ENCODE results near the gene MAPK8IP2. TPM values are rescaled to one million over a fixed set of nuclear protein-coding genes. Genes with fewer than 3 reads are reported as not detected.

MAPK8IP2 gene
- total RNA-seq, 1 experiment from 2014 or later = 0.79 TPM

DNA sequence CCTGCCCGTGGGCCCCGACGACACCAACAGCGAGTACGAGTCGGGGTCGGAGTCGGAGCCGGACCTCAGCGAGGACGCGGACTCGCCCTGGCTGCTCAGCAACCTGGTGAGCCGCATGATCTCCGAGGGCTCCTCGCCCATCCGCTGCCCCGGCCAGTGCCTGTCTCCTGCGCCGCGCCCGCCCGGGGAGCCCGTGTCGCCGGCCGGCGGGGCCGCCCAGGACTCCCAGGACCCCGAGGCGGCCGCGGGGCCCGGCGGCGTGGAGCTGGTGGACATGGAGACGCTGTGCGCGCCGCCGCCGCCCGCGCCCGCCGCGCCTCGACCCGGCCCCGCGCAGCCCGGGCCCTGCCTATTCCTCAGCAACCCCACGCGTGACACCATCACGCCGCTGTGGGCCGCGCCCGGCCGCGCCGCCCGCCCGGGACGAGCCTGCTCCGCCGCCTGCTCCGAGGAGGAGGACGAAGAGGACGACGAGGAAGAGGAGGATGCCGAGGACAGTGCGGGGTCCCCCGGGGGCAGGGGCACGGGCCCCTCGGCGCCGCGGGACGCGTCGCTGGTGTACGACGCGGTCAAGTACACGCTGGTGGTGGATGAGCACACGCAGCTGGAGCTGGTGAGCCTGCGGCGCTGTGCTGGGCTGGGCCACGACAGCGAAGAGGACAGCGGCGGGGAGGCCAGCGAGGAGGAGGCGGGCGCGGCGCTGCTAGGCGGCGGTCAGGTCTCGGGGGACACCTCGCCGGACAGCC lies 3.8 kb downstream of the MAPK8IP2 start:
- H3K4me3 ChIP-seq = no peak overlapping the region
- H3K79me2 ChIP-seq (ENCODE audit: low read depth) = no peaks in the 10 kb centered on the region
- H3K9me2 ChIP-seq (ENCODE audit: insufficient read depth) = no peaks in the 10 kb centered on the region
- no peaks in the 10 kb centered on the region for H3K4me1 ChIP-seq (replicated peaks; ENCODE audit: insufficient read depth)
- intact Hi-C loops (cut with micrococcal nuclease; ENCODE audit: unreplicated experiment) = no loop called here
- no peak overlapping the region for H3K4me2 ChIP-seq
- no peak overlapping the region for H3K27ac ChIP-seq
- no peak for DNase-seq
- POLR2A ChIA-PET (ENCODE audit: unreplicated experiment) = no interaction called here
- CTCF ChIA-PET = interaction anchor here (0.6 kb wide), 1 partner anchor 33 kb away, joined by 19 read pairs; no protein-coding TSS in a partner anchor
- H3K27me3 ChIP-seq (ENCODE audit: insufficient read depth, low read depth) = peaks cover 82% of the 10 kb centered on the region
- no TSS peak for BruUV-seq (replicated peaks)
- H3K9me3 ChIP-seq (ENCODE audit: insufficient read depth, low read depth) = no peaks in the 10 kb centered on the region
- peaks cover 12% of the 10 kb centered on the region; the same call in 1 of the 2 replicates for H3F3A ChIP-seq (ENCODE audit: insufficient read depth, low read depth)
- H4K20me1 ChIP-seq (ENCODE audit: insufficient read depth) = no peaks in the 10 kb centered on the region; the same call in 1 of the 2 replicates
- H2AFZ ChIP-seq = no peak overlapping the region
- no peaks in the 10 kb centered on the region for H3K36me3 ChIP-seq (ENCODE audit: low read depth)
- no peak for TF ChIP-seq EZH2 (IDR thresholded peaks at IDR 0.05; ENCODE audit: low read depth)
- TF ChIP-seq, protein P1, sequence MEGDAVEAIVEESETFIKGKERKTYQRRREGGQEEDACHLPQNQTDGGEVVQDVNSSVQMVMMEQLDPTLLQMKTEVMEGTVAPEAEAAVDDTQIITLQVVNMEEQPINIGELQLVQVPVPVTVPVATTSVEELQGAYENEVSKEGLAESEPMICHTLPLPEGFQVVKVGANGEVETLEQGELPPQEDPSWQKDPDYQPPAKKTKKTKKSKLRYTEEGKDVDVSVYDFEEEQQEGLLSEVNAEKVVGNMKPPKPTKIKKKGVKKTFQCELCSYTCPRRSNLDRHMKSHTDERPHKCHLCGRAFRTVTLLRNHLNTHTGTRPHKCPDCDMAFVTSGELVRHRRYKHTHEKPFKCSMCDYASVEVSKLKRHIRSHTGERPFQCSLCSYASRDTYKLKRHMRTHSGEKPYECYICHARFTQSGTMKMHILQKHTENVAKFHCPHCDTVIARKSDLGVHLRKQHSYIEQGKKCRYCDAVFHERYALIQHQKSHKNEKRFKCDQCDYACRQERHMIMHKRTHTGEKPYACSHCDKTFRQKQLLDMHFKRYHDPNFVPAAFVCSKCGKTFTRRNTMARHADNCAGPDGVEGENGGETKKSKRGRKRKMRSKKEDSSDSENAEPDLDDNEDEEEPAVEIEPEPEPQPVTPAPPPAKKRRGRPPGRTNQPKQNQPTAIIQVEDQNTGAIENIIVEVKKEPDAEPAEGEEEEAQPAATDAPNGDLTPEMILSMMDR (conservative IDR thresholded peaks at IDR 0.05) = no peak

GRCh38 chr22:50605002-50605612 lies 4.5 kb downstream of the MAPK8IP2 start:
- Histone ChIP-seq H3F3A (ENCODE audit: insufficient read depth, low read depth) (peaks cover 12% of the 10 kb centered on the region; the same call in 1 of the 2 replicates), H3K36me3 (ENCODE audit: low read depth) (no peaks in the 10 kb centered on the region), H3K4me1 (replicated peaks; ENCODE audit: insufficient read depth) (no peaks in the 10 kb centered on the region), H3K4me3 (no peak overlapping the region), H3K4me2 (no peak overlapping the region), H3K27ac (no peak overlapping the region), H3K9me2 (ENCODE audit: insufficient read depth) (no peaks in the 10 kb centered on the region), H3K27me3 (ENCODE audit: insufficient read depth, low read depth) (peaks cover 82% of the 10 kb centered on the region), H3K9me3 (ENCODE audit: insufficient read depth, low read depth) (no peaks in the 10 kb centered on the region), H3K79me2 (ENCODE audit: low read depth) (no peaks in the 10 kb centered on the region), H4K20me1 (ENCODE audit: insufficient read depth) (no peaks in the 10 kb centered on the region; the same call in 1 of the 2 replicates), H2AFZ (no peak overlapping the region)
- ChIA-PET POLR2A (ENCODE audit: unreplicated experiment) (no interaction called here), CTCF (interaction anchor here (0.6 kb wide), 1 partner anchor 32 kb away, joined by 19 read pairs; no protein-coding TSS in a partner anchor)
- DNase-seq = no peak
- intact Hi-C loops (cut with micrococcal nuclease; ENCODE audit: unreplicated experiment) = no loop called here
- BruUV-seq (replicated peaks) = no TSS peak
- TF ChIP-seq, protein P1 (conservative IDR thresholded peaks at IDR 0.05) = no peak
- no peak for TF ChIP-seq EZH2 (IDR thresholded peaks at IDR 0.05; ENCODE audit: low read depth)

GRCh38 chr22:50605613-50606074 lies 5.1 kb downstream of the MAPK8IP2 start:
- DNase-seq = no peak
- H3K27ac ChIP-seq = no peak overlapping the region
- H3K27me3 ChIP-seq (ENCODE audit: insufficient read depth, low read depth) = peaks cover 87% of the 10 kb centered on the region
- no peaks in the 10 kb centered on the region for H3K79me2 ChIP-seq (ENCODE audit: low read depth)
- no peaks in the 10 kb centered on the region for H3K9me3 ChIP-seq (ENCODE audit: insufficient read depth, low read depth)
- no peak overlapping the region for H3K4me2 ChIP-seq
- H3K4me3 ChIP-seq = no peak overlapping the region
- H3F3A ChIP-seq (ENCODE audit: insufficient read depth, low read depth) = peaks cover 12% of the 10 kb centered on the region; the same call in 1 of the 2 replicates
- H3K36me3 ChIP-seq (ENCODE audit: low read depth) = no peaks in the 10 kb centered on the region
- ChIA-PET POLR2A (ENCODE audit: unreplicated experiment) (no interaction called here), CTCF (no interaction called here)
- no peak overlapping the region for H2AFZ ChIP-seq
- no peaks in the 10 kb centered on the region for H3K4me1 ChIP-seq (replicated peaks; ENCODE audit: insufficient read depth)
- no TSS peak for BruUV-seq (replicated peaks)
- H4K20me1 ChIP-seq (ENCODE audit: insufficient read depth) = no peaks in the 10 kb centered on the region; the same call in 1 of the 2 replicates
- no peaks in the 10 kb centered on the region for H3K9me2 ChIP-seq (ENCODE audit: insufficient read depth)
- intact Hi-C loops (cut with micrococcal nuclease; ENCODE audit: unreplicated experiment) = no loop called here
- no peak for TF ChIP-seq EZH2 (IDR thresholded peaks at IDR 0.05; ENCODE audit: low read depth)
- TF ChIP-seq, protein P1 (conservative IDR thresholded peaks at IDR 0.05) = no peak

Data from PC-9 (cell line).